Measurements from ENCODE around the gene ARHGAP9. TPM values are rescaled to one million over a fixed set of nuclear protein-coding genes. Genes with fewer than 3 reads are reported as not detected.

Gene ARHGAP9
- total RNA-seq, 1 experiment from 2014 or later = 9.3 TPM

- H3K27ac ChIP-seq = no peak overlapping the region
- peaks cover 38% of the 10 kb centered on the region for H3K36me3 ChIP-seq
- H3K4me3 ChIP-seq = no peak overlapping the region
- no peaks in the 10 kb centered on the region for H3K9me3 ChIP-seq (replicated peaks)
- DNase-seq = no peak
- peaks cover 20% of the 10 kb centered on the region for H3K4me1 ChIP-seq
- H3K27me3 ChIP-seq = no peaks in the 10 kb centered on the region
Measured at GRCh38 chr12:57464569-57464968, 15.1 kb downstream of the ARHGAP9 start.

GRCh38 chr12:57462912-57463253 lies 16.8 kb downstream of the ARHGAP9 start:
- Histone ChIP-seq H3K36me3 (peaks cover 29% of the 10 kb centered on the region), H3K27ac (peak overlapping the region; percentile 95; the same call in 1 of the 2 replicates), H3K27me3 (no peaks in the 10 kb centered on the region), H3K4me3 (peak overlapping the region; percentile 87), H3K4me1 (peaks cover 28% of the 10 kb centered on the region), H3K9me3 (replicated peaks) (no peaks in the 10 kb centered on the region)
- no peak for DNase-seq

- Histone ChIP-seq H3K4me1 (peaks cover 32% of the 10 kb centered on the region), H3K27me3 (no peaks in the 10 kb centered on the region), H3K4me3 (peak overlapping the region; percentile 87), H3K27ac (peak overlapping the region; percentile 95), H3K36me3 (peaks cover 24% of the 10 kb centered on the region), H3K9me3 (replicated peaks) (no peaks in the 10 kb centered on the region)
- peak; percentile 100 for DNase-seq
Measured at GRCh38 chr12:57462251-57462911, 17.3 kb downstream of the ARHGAP9 start.

GRCh38 chr12:57461917-57462250 lies 17.8 kb downstream of the ARHGAP9 start:
- peaks cover 19% of the 10 kb centered on the region for H3K36me3 ChIP-seq
- H3K4me3 ChIP-seq = peak overlapping the region; percentile 87
- H3K4me1 ChIP-seq = peaks cover 32% of the 10 kb centered on the region
- H3K9me3 ChIP-seq (replicated peaks) = no peaks in the 10 kb centered on the region
- DNase-seq = no peak
- peak overlapping the region; percentile 95 for H3K27ac ChIP-seq
- no peaks in the 10 kb centered on the region for H3K27me3 ChIP-seq

- Histone ChIP-seq H3K4me3 (peak overlapping the region; percentile 87), H3K36me3 (peaks cover 17% of the 10 kb centered on the region), H3K27me3 (no peaks in the 10 kb centered on the region), H3K9me3 (replicated peaks) (no peaks in the 10 kb centered on the region), H3K4me1 (peaks cover 37% of the 10 kb centered on the region), H3K27ac (peak overlapping the region; percentile 95)
- peak; percentile 100 for DNase-seq
Measured at GRCh38 chr12:57461276-57461916, 18.3 kb downstream of the ARHGAP9 start.

- Histone ChIP-seq H3K36me3 (peaks cover 11% of the 10 kb centered on the region), H3K4me3 (peak overlapping the region; percentile 87), H3K4me1 (peaks cover 42% of the 10 kb centered on the region), H3K27ac (peak overlapping the region; percentile 95), H3K27me3 (no peaks in the 10 kb centered on the region), H3K9me3 (replicated peaks) (no peaks in the 10 kb centered on the region)
- DNase-seq = peak; percentile 100
Measured at GRCh38 chr12:57460841-57461275, 18.8 kb downstream of the ARHGAP9 start.

- Histone ChIP-seq H3K27me3 (no peaks in the 10 kb centered on the region), H3K9me3 (replicated peaks) (no peaks in the 10 kb centered on the region), H3K4me3 (peak overlapping the region; percentile 87), H3K27ac (peak overlapping the region; percentile 95; the same call in 1 of the 2 replicates), H3K36me3 (peaks cover 8% of the 10 kb centered on the region), H3K4me1 (peaks cover 46% of the 10 kb centered on the region)
- peak in 1 of 2 experiments; percentile 91 for DNase-seq
Measured at GRCh38 chr12:57460468-57460784, 19.2 kb downstream of the ARHGAP9 start.

GRCh38 chr12:57459750-57460467 lies 19.8 kb downstream of the ARHGAP9 start, which contains the start of gene GLI1:
Gene GLI1 (plus strand): TSS chr12:57459785. CDS start chr12:57463692, 3,907 bp downstream.
- peaks cover 52% of the 10 kb centered on the region for H3K4me1 ChIP-seq
- H3K27ac ChIP-seq = peak within 1 kb of the TSS; percentile 95
- peaks cover 5% of the 10 kb centered on the region for H3K36me3 ChIP-seq
- DNase-seq = peak; percentile 93 to 94
- H3K4me3 ChIP-seq = peak within 1 kb of the TSS; percentile 87
- no peaks in the 10 kb centered on the region for H3K9me3 ChIP-seq (replicated peaks)
- no peaks in the 10 kb centered on the region for H3K27me3 ChIP-seq

GRCh38 chr12:57459055-57459749 lies 20.5 kb downstream of the ARHGAP9 start:
- no peaks in the 10 kb centered on the region for H3K36me3 ChIP-seq
- no peaks in the 10 kb centered on the region for H3K9me3 ChIP-seq (replicated peaks)
- no peaks in the 10 kb centered on the region for H3K27me3 ChIP-seq
- peak; percentile 100 for DNase-seq
- H3K27ac ChIP-seq = peak overlapping the region; percentile 42
- H3K4me1 ChIP-seq = peaks cover 56% of the 10 kb centered on the region
- H3K4me3 ChIP-seq = peak overlapping the region; percentile 87

- peak overlapping the region; percentile 42 for H3K27ac ChIP-seq
- no peaks in the 10 kb centered on the region for H3K36me3 ChIP-seq
- peaks cover 54% of the 10 kb centered on the region for H3K4me1 ChIP-seq
- no peak for DNase-seq
- no peaks in the 10 kb centered on the region for H3K27me3 ChIP-seq
- H3K4me3 ChIP-seq = peak overlapping the region; percentile 87
- no peaks in the 10 kb centered on the region for H3K9me3 ChIP-seq (replicated peaks)
Measured at GRCh38 chr12:57458665-57459054, 21.0 kb downstream of the ARHGAP9 start.

GRCh38 chr12:57456737-57457490 lies 22.8 kb downstream of the ARHGAP9 start:
- H3K4me3 ChIP-seq = no peak overlapping the region
- H3K27ac ChIP-seq = no peak overlapping the region
- peak in 1 of 2 experiments; percentile 75 for DNase-seq
- H3K27me3 ChIP-seq = no peaks in the 10 kb centered on the region
- peaks cover 47% of the 10 kb centered on the region for H3K4me1 ChIP-seq
- no peaks in the 10 kb centered on the region for H3K36me3 ChIP-seq
- H3K9me3 ChIP-seq (replicated peaks) = no peaks in the 10 kb centered on the region

GRCh38 chr12:57456145-57456700 lies 23.4 kb downstream of the ARHGAP9 start:
- Histone ChIP-seq H3K27ac (no peak overlapping the region), H3K27me3 (no peaks in the 10 kb centered on the region), H3K36me3 (no peaks in the 10 kb centered on the region), H3K4me3 (peak overlapping the region; percentile 14; the same call in 1 of the 2 replicates), H3K9me3 (replicated peaks) (no peaks in the 10 kb centered on the region), H3K4me1 (peaks cover 47% of the 10 kb centered on the region)
- peak; percentile 95 to 99 for DNase-seq

- H3K36me3 ChIP-seq = no peaks in the 10 kb centered on the region
- peak overlapping the region; percentile 76 for H3K27ac ChIP-seq
- DNase-seq = peak; percentile 76 to 81
- H3K27me3 ChIP-seq = no peaks in the 10 kb centered on the region
- peaks cover 47% of the 10 kb centered on the region for H3K4me1 ChIP-seq
- peak overlapping the region; percentile 14 for H3K4me3 ChIP-seq
- no peaks in the 10 kb centered on the region for H3K9me3 ChIP-seq (replicated peaks)
Measured at GRCh38 chr12:57455374-57456144, 24.1 kb downstream of the ARHGAP9 start.

All from SJCRH30 (cell line).